Mammary epithelial cell (primary cell): ENCODE measurements around the gene IGLL5.

ENCODE experiments used
- CTCF ChIP-seq, 2 donors: IDR thresholded peaks in 1 of 2; conservative IDR thresholded peaks in 1 of 2; 2 replicates each; pipeline ENCODE4 v1.5.1; 2011 to 2012; ENCODE audit warnings: inconsistent platforms in 2 of 2, low read length in 2 of 2, mild to moderate bottlenecking in 2 of 2, control low read depth in 1 of 2, low read depth in 1 of 2; ENCODE audit not compliant: insufficient read depth in 1 of 2; ENCODE audit errors: extremely low read depth in 1 of 2
- EZH2 ChIP-seq: IDR thresholded peaks from 2 replicates; pipeline ENCODE4 v1.6.1; 2012; ENCODE audit warnings: low read length, inconsistent platforms, borderline replicate concordance

DNA sequence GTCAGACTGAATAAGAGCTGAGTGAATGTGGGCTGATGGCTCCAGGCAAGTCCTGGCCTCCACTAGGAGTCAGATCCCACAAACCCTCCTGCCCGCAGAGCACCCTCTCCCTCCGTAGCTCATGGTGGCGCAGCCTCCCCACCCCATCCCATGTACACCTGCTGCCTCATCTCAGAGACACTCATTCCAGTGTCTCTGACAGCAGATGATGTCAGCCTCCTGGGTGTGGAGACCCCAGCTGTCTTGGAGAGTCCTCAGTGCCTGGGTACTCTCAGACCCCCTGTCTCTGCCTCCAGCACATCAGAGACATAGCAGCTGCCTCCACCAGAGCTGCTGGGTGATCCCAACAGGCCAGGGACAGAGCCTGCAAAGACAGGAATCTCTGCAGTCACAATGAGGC lies 9.5 kb downstream of the IGLL5 start:
- TF ChIP-seq CTCF (conservative IDR thresholded peaks at IDR 0.05 in 1 of 2, IDR thresholded peaks at IDR 0.05 in 1 of 2; ENCODE audit: extremely low read depth in 1 of 2, insufficient read depth in 1 of 2, low read depth in 1 of 2, low read length in 2 of 2) (no peak), EZH2 (no peak)
